ENCODE measurements around the gene DLG4. TPM values are rescaled to one million over a fixed set of nuclear protein-coding genes. Genes with fewer than 3 reads are reported as not detected.

The DLG4 gene
- total RNA-seq, 2 experiments from 2014 or later = 15.4 to 27.3 TPM

- Histone ChIP-seq H3K4me2 (ENCODE audit: low read length) (no peak overlapping the region), H2AFZ (ENCODE audit: low read length) (no peak overlapping the region), H3K36me3 (ENCODE audit: insufficient read depth, low read length) (peaks cover 95% of the 10 kb centered on the region), H3K79me2 (ENCODE audit: insufficient read depth, low read depth, low read length) (peaks cover 17% of the 10 kb centered on the region), H3K9me3 (ENCODE audit: low read length) (no peaks in the 10 kb centered on the region), H3K27ac (ENCODE audit: low read depth, low read length, poor library complexity, severe bottlenecking) (no peak overlapping the region), H3K4me3 (ENCODE audit: low read depth, low read length, poor library complexity, severe bottlenecking) (no peak overlapping the region), H4K20me1 (ENCODE audit: insufficient read depth, low read length) (peaks cover 4% of the 10 kb centered on the region), H3K4me1 (ENCODE audit: insufficient read depth, low read length, poor library complexity, severe bottlenecking) (peaks cover 3% of the 10 kb centered on the region), H3K9me2 (ENCODE audit: insufficient read depth, low read length) (no peaks in the 10 kb centered on the region)
- CTCF ChIA-PET (ENCODE audit: unreplicated experiment) = no interaction called here
- POLR2A ChIA-PET = no interaction called here
- no TSS peak for BruUV-seq (replicated peaks)
- intact Hi-C loops (cut with micrococcal nuclease; ENCODE audit: unreplicated experiment) = no loop called here
- TF ChIP-seq CTCF (conservative IDR thresholded peaks at IDR 0.05; ENCODE audit: low read length) (no peak), EZH2phosphoT487 (IDR thresholded peaks at IDR 0.05; ENCODE audit: borderline replicate concordance, low read depth, low read length) (no peak)
- DNase-seq (ENCODE audit: low spot score) = no peak
These were observed 7.4 kb upstream of the DLG4 start for GRCh38 chr17:7226721-7227710.

GRCh38 chr17:7225711-7226331 is 6.2 kb upstream of the DLG4 start:
- POLR2A ChIA-PET = no interaction called here
- no TSS peak for BruUV-seq (replicated peaks)

More at GRCh38 chr17:7225711-7226331, 6.2 kb upstream of the DLG4 start:
- CTCF ChIA-PET (ENCODE audit: unreplicated experiment) = no interaction called here
- no peak overlapping the region for H3K4me2 ChIP-seq (ENCODE audit: low read length)
- no peak overlapping the region for H3K4me3 ChIP-seq (ENCODE audit: low read depth, low read length, poor library complexity, severe bottlenecking)
- H3K27ac ChIP-seq (ENCODE audit: low read depth, low read length, poor library complexity, severe bottlenecking) = no peak overlapping the region
- no peak overlapping the region for H2AFZ ChIP-seq (ENCODE audit: low read length)
- no peaks in the 10 kb centered on the region for H4K20me1 ChIP-seq (ENCODE audit: insufficient read depth, low read length)
- H3K36me3 ChIP-seq (ENCODE audit: insufficient read depth, low read length) = peaks cover 98% of the 10 kb centered on the region
- peaks cover 5% of the 10 kb centered on the region; the same call in 1 of the 2 replicates for H3K79me2 ChIP-seq (ENCODE audit: insufficient read depth, low read depth, low read length)
- no peaks in the 10 kb centered on the region for H3K9me3 ChIP-seq (ENCODE audit: low read length)
- TF ChIP-seq EZH2phosphoT487 (IDR thresholded peaks at IDR 0.05; ENCODE audit: borderline replicate concordance, low read depth, low read length) (no peak), CTCF (conservative IDR thresholded peaks at IDR 0.05; ENCODE audit: low read length) (no peak)
- H3K4me1 ChIP-seq (ENCODE audit: insufficient read depth, low read length, poor library complexity, severe bottlenecking) = peaks cover 5% of the 10 kb centered on the region
- DNase-seq (ENCODE audit: low spot score) = no peak
- intact Hi-C loops (cut with micrococcal nuclease; ENCODE audit: unreplicated experiment) = no loop called here
- no peaks in the 10 kb centered on the region for H3K9me2 ChIP-seq (ENCODE audit: insufficient read depth, low read length)
